Body of pancreas (tissue), 4 donors: ENCODE measurements around the gene TMEM95. TPM values are rescaled to one million over a fixed set of nuclear protein-coding genes. Genes with fewer than 3 reads are reported as not detected.

Source experiments
- ATAC-seq: fragments of 150-250 bp; one replicate; pipeline ENCODE4 v1.9.1; 2016
- DNase-seq, 4 donors: peaks; one replicate each; pipeline ENCODE4 v3.0.0-alpha.2; 2019
- H3K27ac ChIP-seq, 4 donors: fragments of 200-600 bp; sonication (generic); 1 replicate in 3 of 4; 2 replicates in 1 of 4; pipeline versions ENCODE4 v1.5.1 to v1.6.1; 2016 to 2019; ENCODE audit warnings: mild to moderate bottlenecking in 1 of 4, mixed read lengths in 1 of 4, moderate library complexity in 1 of 4
- H3K27me3 ChIP-seq, 2 donors: fragments of 200-600 bp; sonication (generic); one replicate each; pipeline ENCODE4 v1.6.0; 2016; ENCODE audit warnings: mild to moderate bottlenecking in 1 of 2
- H3K36me3 ChIP-seq, 2 donors: fragments of 200-600 bp; sonication (generic); replicated peaks in 1 of 2; 2 replicates each; pipeline ENCODE4 v1.5.1; 2016; ENCODE audit warnings: low read depth in 2 of 2; ENCODE audit not compliant: insufficient read depth in 1 of 2
- H3K4me1 ChIP-seq: fragments of 200-600 bp; sonication (generic); one replicate; pipeline ENCODE4 v1.6.0; 2016
- H3K4me3 ChIP-seq, 2 donors: fragments of 200-600 bp; sonication (generic); 1 replicate in 1 of 2; 2 replicates in 1 of 2; pipeline ENCODE4 v1.5.1; 2016 to 2019
- H3K9me3 ChIP-seq, 3 donors: fragments of 200-600 bp; sonication (generic); 1 replicate in 2 of 3; 2 replicates in 1 of 3; pipeline ENCODE4 v1.5.1; 2016
- CTCF ChIP-seq, 7 experiments: fragments of 450-650 bp in 4 of 7; fragments of 200-600 bp in 3 of 7; sonication (generic) in 3 of 7; IDR thresholded peaks; one replicate each; pipeline ENCODE4 v1.5.1; 2016 to 2019; ENCODE audit warnings: antibody characterized with exemption in 7 of 7
- POLR2A ChIP-seq, 3 donors: fragments of 450-650 bp; IDR thresholded peaks; one replicate each; pipeline ENCODE4 v1.6.1; 2016; ENCODE audit warnings: antibody characterized with exemption in 3 of 3, mild to moderate bottlenecking in 2 of 3
- WGBS, 2 donors: methylation state at CpG; one replicate each; pipeline ENCODE4 v1.1.5; 2017; 5-methylcytosine and 5-hydroxymethylcytosine counted together
- intact Hi-C: fragments of 100-400 bp; cut with DNase I; formaldehyde crosslinking; loops from one replicate; pipeline ENCODE4 v1.15.1; 2023
- total RNA-seq, 2 donors: library from RNA; depleted of rRNA; stranded (reverse); fragments of >200 nt; gene quantifications; one replicate each; pipeline ENCODE4 v1.1.0, GENCODE V29; 2016

The TMEM95 gene
- total RNA-seq, 2 donors from 2014 or later, result not detected

DNA sequence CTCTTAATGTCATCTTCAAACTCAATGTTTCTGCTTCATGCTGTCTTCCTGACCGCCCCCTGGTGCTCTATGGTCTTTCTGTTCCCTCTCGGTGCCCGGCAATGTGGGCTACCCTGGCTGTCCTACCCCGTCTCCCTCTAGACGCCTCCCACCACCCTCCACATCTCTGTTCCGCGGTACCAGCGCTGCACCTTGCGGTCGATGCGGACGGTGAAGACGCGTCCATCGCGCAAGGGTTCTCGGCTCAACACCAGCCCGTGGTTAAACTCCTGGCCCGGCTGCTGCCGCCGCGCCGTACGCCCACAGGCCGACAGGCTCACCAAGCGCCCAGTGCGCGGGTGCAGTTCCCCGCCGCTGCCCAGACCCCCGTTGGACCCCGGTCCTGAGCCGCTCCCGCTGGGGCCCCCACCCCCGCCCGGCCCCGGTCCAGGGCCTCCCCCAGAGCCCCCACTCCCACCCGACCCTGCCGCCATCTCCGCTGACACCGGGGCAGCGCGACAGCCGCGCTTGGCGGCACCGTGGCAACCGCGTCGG, 26.0 kb upstream of the TMEM95 start, which contains the start of gene NEURL4:
NEURL4 (minus strand) TSS at position 496 of the 534 bp plus-strand sequence; CDS start at position 473, 23 bp downstream.
- peaks cover 25% of the 10 kb centered on the region for H3K4me1 ChIP-seq
- WGBS, 2 donors, result 0% methylated on average over 10 to 47 of the region's 50 CpGs
- H3K27me3 ChIP-seq, result no peaks in the 10 kb centered on the region
- H3K27ac ChIP-seq, result peak within 1 kb of the TSS; percentile 79 to 92 (median 89)
- TF ChIP-seq POLR2A (IDR thresholded peaks at IDR 0.05), result no peak
- TF ChIP-seq CTCF (IDR thresholded peaks at IDR 0.05), result no peak
- DNase-seq (no peak), ATAC-seq (peak; percentile 19)
- H3K36me3 ChIP-seq, result peaks cover 0 to 4% of the 10 kb centered on the region in 2 donors
- H3K9me3 ChIP-seq, result no peaks in the 10 kb centered on the region
- peak within 1 kb of the TSS; percentile 85 to 94 for H3K4me3 ChIP-seq
- intact Hi-C loops, result no loop called here

DNA sequence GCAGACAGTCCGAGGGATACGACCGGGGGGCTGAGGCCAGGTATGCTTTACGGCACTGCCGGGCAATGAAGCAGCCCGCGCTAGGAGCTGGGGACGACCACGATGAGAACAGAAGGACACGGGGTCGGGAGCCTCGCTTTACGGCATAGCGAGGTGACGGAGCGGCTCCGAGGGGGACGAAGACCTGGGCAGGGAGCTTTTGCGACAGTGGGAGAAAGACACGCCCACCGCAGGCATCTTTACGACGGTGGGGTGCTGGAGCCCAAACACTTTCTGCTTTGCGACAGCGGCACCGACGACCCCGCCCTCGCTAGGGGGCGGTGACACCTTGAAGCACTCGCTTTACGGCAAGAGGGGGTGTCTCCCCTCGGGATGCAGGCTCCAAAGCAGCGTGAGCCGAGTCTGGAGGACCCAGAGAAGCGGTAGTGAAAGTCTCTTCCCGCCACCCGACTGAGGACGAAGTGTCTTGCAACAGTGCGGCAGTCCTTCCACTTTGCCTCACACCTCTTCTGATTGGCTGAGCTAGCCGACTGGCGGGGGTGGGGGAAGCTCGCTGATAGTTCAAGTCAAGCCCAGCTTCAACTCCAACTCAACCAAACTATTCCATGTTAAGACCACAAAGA, 25.5 kb upstream of the TMEM95 start:
- intact Hi-C loops, result no loop called here

DNA sequence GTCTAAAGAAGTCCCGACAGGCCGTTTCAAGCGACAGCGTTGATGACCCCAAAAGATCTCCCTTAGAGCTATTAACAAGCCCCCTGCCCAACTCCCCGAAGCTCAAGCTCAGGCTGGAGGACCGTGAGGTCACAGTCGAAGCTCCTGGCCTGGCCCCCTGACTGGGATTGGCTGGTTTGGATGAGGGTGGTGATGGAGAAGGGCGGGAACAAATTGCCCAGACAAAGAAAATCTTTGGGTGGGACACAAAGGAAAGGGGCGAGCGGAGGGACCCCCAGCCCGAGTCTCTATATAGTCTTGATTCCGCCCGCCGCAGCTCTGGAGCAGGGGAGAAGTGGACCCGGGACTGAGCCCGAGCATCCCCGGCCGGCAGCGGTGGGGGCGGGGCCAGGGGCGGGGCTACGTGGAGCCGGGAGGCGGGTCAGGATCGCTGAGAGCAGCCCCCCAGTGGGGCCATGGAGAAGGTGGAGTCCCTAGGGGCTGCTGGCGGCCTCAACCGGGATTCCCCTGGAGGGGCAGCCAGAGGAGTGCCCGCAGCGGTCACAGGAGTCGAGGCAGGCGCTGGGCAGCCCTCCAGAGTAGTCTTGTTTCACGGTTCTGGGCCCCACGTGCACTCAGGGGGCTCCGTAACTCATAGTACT, 24.8 kb upstream of the TMEM95 start:
- ATAC-seq (peak; percentile 44), DNase-seq (peak; percentile 62 to 79 (median 72))
- Histone ChIP-seq H3K27ac (peak overlapping the region; percentile 79 to 92 (median 89)), H3K9me3 (no peaks in the 10 kb centered on the region), H3K4me1 (peaks cover 25% of the 10 kb centered on the region), H3K36me3 (peaks cover 0 to 3% of the 10 kb centered on the region in 2 donors), H3K27me3 (no peaks in the 10 kb centered on the region), H3K4me3 (peak overlapping the region; percentile 5 to 94)
- TF ChIP-seq POLR2A (IDR thresholded peaks at IDR 0.05) (no peak), CTCF (IDR thresholded peaks at IDR 0.05) (no peak)
- WGBS, 2 donors, result 0% methylated on average over 21 to 26 of the region's 34 CpGs
- intact Hi-C loops, result no loop called here

More for the DNA sequence above, 25.5 kb upstream of the TMEM95 start:
- 0% methylated on average over 43 of the region's 43 CpGs; no CpG with 5 or more reads in 1 of the 2 donors for WGBS, 2 donors
- no peaks in the 10 kb centered on the region for H3K9me3 ChIP-seq
- ATAC-seq (peak; percentile 90), DNase-seq (peak; percentile 98 to 100 (median 99))
- peak overlapping the region; percentile 79 to 92 (median 89) for H3K27ac ChIP-seq
- TF ChIP-seq CTCF (IDR thresholded peaks at IDR 0.05) (peak in 1 of 7 experiments; percentile 1), POLR2A (IDR thresholded peaks at IDR 0.05) (peak; percentile 29 to 87 (median 76))
- peaks cover 25% of the 10 kb centered on the region for H3K4me1 ChIP-seq
- no peaks in the 10 kb centered on the region for H3K27me3 ChIP-seq
- H3K36me3 ChIP-seq, result peaks cover 0 to 4% of the 10 kb centered on the region in 2 donors
- peak overlapping the region; percentile 85 to 94 for H3K4me3 ChIP-seq

- H3K9me3 ChIP-seq, result no peaks in the 10 kb centered on the region
- no peak for TF ChIP-seq POLR2A (IDR thresholded peaks at IDR 0.05)
- TF ChIP-seq CTCF (IDR thresholded peaks at IDR 0.05), result no peak
- H3K27me3 ChIP-seq, result no peaks in the 10 kb centered on the region
- 50 to 54% methylated on average over 12 of the region's 13 CpGs for WGBS, 2 donors
- peak overlapping the region in 3 of 4 donors; percentile 79 to 92 (median 92) for H3K27ac ChIP-seq
- no peak overlapping the region for H3K4me3 ChIP-seq
- intact Hi-C loops, result no loop called here
- DNase-seq (no peak), ATAC-seq (no peak)
- H3K36me3 ChIP-seq, result no peaks in the 10 kb centered on the region
- peaks cover 25% of the 10 kb centered on the region for H3K4me1 ChIP-seq
Observed at GRCh38 chr17:7330638-7331015, 24.3 kb upstream of the TMEM95 start.
